MCF 10A (cell line): ENCODE results near the gene CHST10. TPM values are rescaled to one million over a fixed set of nuclear protein-coding genes. Genes with fewer than 3 reads are reported as not detected.

ENCODE experiments used
- BruUV-seq: library from RNA; stranded (reverse); fragments of 400-500 nt; replicated peaks from 2 replicates; lab custom pipeline; 2021; lab: Mats Ljungman, UMichigan
- CTCF ChIA-PET: fragments of 300-600 bp; sonication (Branson Sonifier 250); formaldehyde crosslinking; extraction: SDS; loops from one replicate; lab custom pipeline; 2021; ENCODE audit warnings: antibody characterized with exemption, inconsistent platforms; lab: Yijun Ruan, JAX
- POLR2A ChIA-PET: fragments of 300-600, 350-650 bp; sonication (Branson Sonifier 250); formaldehyde crosslinking; extraction: SDS; loops from one replicate; lab custom pipeline; 2020; ENCODE audit warnings: antibody characterized with exemption, inconsistent platforms; lab: Yijun Ruan, JAX
- DNase-seq: peaks from one replicate; pipeline ENCODE4 v3.0.0-alpha.2; 2018; ENCODE audit not compliant: unreplicated experiment
- H3K27ac Mint-ChIP-seq: one replicate; pipeline ENCODE4 v1.8.0; 2022; ENCODE audit warnings: mild to moderate bottlenecking, low read depth, mixed read lengths; ENCODE audit not compliant: unreplicated experiment
- H3K27me3 Mint-ChIP-seq: one replicate; pipeline ENCODE4 v1.8.0; 2022; ENCODE audit warnings: mixed read lengths; ENCODE audit not compliant: insufficient read depth, unreplicated experiment
- H3K36me3 Mint-ChIP-seq: one replicate; pipeline ENCODE4 v1.8.0; 2022; ENCODE audit warnings: mild to moderate bottlenecking, moderate library complexity, mixed read lengths; ENCODE audit not compliant: insufficient read depth, unreplicated experiment
- H3K4me1 Mint-ChIP-seq: one replicate; pipeline ENCODE4 v1.8.0; 2022; ENCODE audit warnings: mixed read lengths; ENCODE audit not compliant: insufficient read depth, unreplicated experiment
- H3K4me3 Mint-ChIP-seq: one replicate; pipeline ENCODE4 v1.8.0; 2022; ENCODE audit warnings: mild to moderate bottlenecking, moderate library complexity, mixed read lengths; ENCODE audit not compliant: unreplicated experiment
- H3K9me3 Mint-ChIP-seq: one replicate; pipeline ENCODE4 v1.8.0; 2022; ENCODE audit warnings: mixed read lengths; ENCODE audit not compliant: unreplicated experiment
- CTCF ChIP-seq: fragments of 200-600 bp; IDR thresholded peaks from one replicate; pipeline ENCODE4 v1.8.0; 2022; ENCODE audit warnings: antibody characterized with exemption, mild to moderate bottlenecking; ENCODE audit not compliant: unreplicated experiment
- intact Hi-C: fragments of 100-400 bp; cut with micrococcal nuclease; formaldehyde crosslinking; loops from 2 replicates; pipeline ENCODE4 v1.14.1; 2022
- total RNA-seq: library from RNA; stranded (reverse); gene quantifications from 2 replicates; pipeline ENCODE4 v1.2.3, GENCODE V29; 2022

Gene CHST10
- total RNA-seq, 1 experiment from 2014 or later = 2.3 TPM

GRCh38 chr2:100426384-100426720 lies 8.9 kb upstream of the CHST10 start:
- no TSS peak for BruUV-seq

GRCh38 chr2:100425573-100426383 lies 8.3 kb upstream of the CHST10 start:
- Mint-ChIP-seq H3K4me1 (peaks cover 6% of the 10 kb centered on the region), H3K4me3 (no peak overlapping the region), H3K27ac (no peak overlapping the region), H3K27me3 (peaks cover 55% of the 10 kb centered on the region), H3K36me3 (no peaks in the 10 kb centered on the region), H3K9me3 (peaks cover 6% of the 10 kb centered on the region)
- DNase-seq = no peak
- BruUV-seq = no TSS peak
- intact Hi-C loops = loop anchor here (10.0 kb wide), 1 partner anchor 139 kb away; the partner anchor contains the start of gene PDCL3
- POLR2A ChIA-PET = no interaction called here
- CTCF ChIA-PET = interaction anchor here (0.6 to 1.4 kb wide), 3 partner anchors 36 to 163 kb away, joined by 3 to 8 read pairs (median 3); no protein-coding TSS in a partner anchor
- no peak for TF ChIP-seq CTCF

More at GRCh38 chr2:100426384-100426720, 8.9 kb upstream of the CHST10 start:
- no peak overlapping the region for H3K27ac Mint-ChIP-seq
- peaks cover 61% of the 10 kb centered on the region for H3K27me3 Mint-ChIP-seq
- H3K4me3 Mint-ChIP-seq = no peak overlapping the region
- TF ChIP-seq CTCF = no peak
- ChIA-PET CTCF (interaction anchor here (0.6 to 1.4 kb wide), 2 partner anchors 137 to 164 kb away, joined by 3 to 8 read pairs; no protein-coding TSS in a partner anchor), POLR2A (no interaction called here)
- H3K4me1 Mint-ChIP-seq = peaks cover 6% of the 10 kb centered on the region
- no peak for DNase-seq
- intact Hi-C loops = loop anchor here (10.0 kb wide), 1 partner anchor 138 kb away; the partner anchor contains the start of gene PDCL3
- peaks cover 11% of the 10 kb centered on the region for H3K9me3 Mint-ChIP-seq
- H3K36me3 Mint-ChIP-seq = no peaks in the 10 kb centered on the region

- BruUV-seq = no TSS peak
- Mint-ChIP-seq H3K4me1 (peaks cover 6% of the 10 kb centered on the region), H3K27ac (no peak overlapping the region), H3K36me3 (no peaks in the 10 kb centered on the region), H3K4me3 (no peak overlapping the region), H3K9me3 (no peaks in the 10 kb centered on the region), H3K27me3 (peaks cover 48% of the 10 kb centered on the region)
- ChIA-PET POLR2A (no interaction called here), CTCF (interaction anchor here (0.6 to 1.4 kb wide), 3 partner anchors 9 to 162 kb away, joined by 3 to 8 read pairs (median 4); no protein-coding TSS in a partner anchor)
- intact Hi-C loops = loop anchor here (10.0 kb wide), 1 partner anchor 140 kb away; the partner anchor contains the start of gene PDCL3
- DNase-seq = no peak
- TF ChIP-seq CTCF = no peak
These were observed 7.6 kb upstream of the CHST10 start for GRCh38 chr2:100425107-100425506.

GRCh38 chr2:100424277-100424875 lies 6.9 kb upstream of the CHST10 start:
- TF ChIP-seq CTCF = no peak
- H3K27me3 Mint-ChIP-seq = peaks cover 41% of the 10 kb centered on the region
- H3K27ac Mint-ChIP-seq = no peak overlapping the region
- DNase-seq = no peak
- H3K4me1 Mint-ChIP-seq = peaks cover 6% of the 10 kb centered on the region
- ChIA-PET POLR2A (no interaction called here), CTCF (interaction anchor here (0.8 kb wide), 1 partner anchor 9 kb away, joined by 4 read pairs; no protein-coding TSS in a partner anchor)
- BruUV-seq = no TSS peak
- H3K9me3 Mint-ChIP-seq = no peaks in the 10 kb centered on the region
- H3K36me3 Mint-ChIP-seq = no peaks in the 10 kb centered on the region
- no peak overlapping the region for H3K4me3 Mint-ChIP-seq
- intact Hi-C loops = loop anchor here (10.0 kb wide), 1 partner anchor 140 kb away; the partner anchor contains the start of gene PDCL3
